GM12878 (cell line): ENCODE data around the gene TMEM179B. TPM values are rescaled to one million over a fixed set of nuclear protein-coding genes. Genes with fewer than 3 reads are reported as not detected.
A peak's percentile ranks its signal among the peaks of the same experiment; 100 is the strongest.

ENCODE experiments used
- ATF7 ChIP-seq: fragments of 450-650 bp; IDR thresholded peaks from 2 replicates; pipeline ENCODE4 v1.6.1; 2016; ENCODE audit warnings: low read depth, mild to moderate bottlenecking
- BMI1 ChIP-seq: fragments of 450-650 bp; IDR thresholded peaks from 2 replicates; pipeline ENCODE4 v1.6.1; 2016; ENCODE audit warnings: mild to moderate bottlenecking, moderate library complexity, borderline replicate concordance
- CTCF ChIP-seq, 3 experiments: IDR thresholded peaks in 2 of 3; conservative IDR thresholded peaks in 1 of 3; 2 replicates each; pipeline ENCODE4 v1.5.1; 2011; ENCODE audit warnings: low read depth in 3 of 3, low read length in 3 of 3, mild to moderate bottlenecking in 3 of 3, control low read depth in 2 of 3, moderate library complexity in 2 of 3, inconsistent platforms in 1 of 3, mixed read lengths in 1 of 3; ENCODE audit not compliant: control insufficient read depth in 2 of 3, insufficient read depth in 1 of 3; ENCODE audit errors: extremely low read depth in 1 of 3
- FOXM1 ChIP-seq: IDR thresholded peaks from 2 replicates; pipeline ENCODE4 v1.6.1; 2012; ENCODE audit warnings: low read depth, mild to moderate bottlenecking, inconsistent platforms, low read length, moderate library complexity
- HDAC2 ChIP-seq: fragments of 200-600 bp; sonication (generic); IDR thresholded peaks from 2 replicates; pipeline ENCODE4 v1.6.1; 2017
- HSF1 ChIP-seq: fragments of 150-350 bp; IDR thresholded peaks from 2 replicates; pipeline ENCODE4 v1.6.1; 2014; ENCODE audit warnings: mild to moderate bottlenecking, low read depth, low read length
- IRF5 ChIP-seq: fragments of 450-650 bp; IDR thresholded peaks from 2 replicates; pipeline ENCODE4 v1.6.1; 2017; ENCODE audit warnings: borderline replicate concordance
- MAX ChIP-seq: IDR thresholded peaks from 2 replicates; pipeline ENCODE4 v1.6.1; 2012; ENCODE audit warnings: low read depth, low read length, improper control_type of control experiment
- MEF2A ChIP-seq: IDR thresholded peaks from 2 replicates; pipeline ENCODE4 v1.6.1; 2011; ENCODE audit warnings: low read depth, mild to moderate bottlenecking, low read length, moderate library complexity; ENCODE audit not compliant: insufficient read depth
- MEF2B ChIP-seq: fragments of 450-650 bp; IDR thresholded peaks from 2 replicates; pipeline ENCODE4 v1.6.1; 2018; ENCODE audit warnings: mild to moderate bottlenecking, moderate library complexity; ENCODE audit not compliant: partially characterized antibody, poor library complexity, severe bottlenecking
- NKRF ChIP-seq: fragments of 450-650 bp; conservative IDR thresholded peaks from 2 replicates; pipeline ENCODE4 v1.6.1; 2017; ENCODE audit warnings: mild to moderate bottlenecking, moderate library complexity
- NR2F1 ChIP-seq: fragments of 450-650 bp; conservative IDR thresholded peaks from 2 replicates; pipeline ENCODE4 v1.6.1; 2017; ENCODE audit warnings: mild to moderate bottlenecking
- RAD21 ChIP-seq: IDR thresholded peaks from 2 replicates; pipeline ENCODE4 v1.6.1; 2011; ENCODE audit warnings: mild to moderate bottlenecking, low read depth, low read length, moderate library complexity; ENCODE audit not compliant: insufficient read depth
- REST ChIP-seq: IDR thresholded peaks from 2 replicates; pipeline ENCODE4 v1.6.1; 2012; ENCODE audit warnings: mild to moderate bottlenecking, low read depth, low read length
- SMARCA5 ChIP-seq: fragments of 450-650 bp; IDR thresholded peaks from 2 replicates; pipeline ENCODE4 v1.6.1; 2017; ENCODE audit warnings: mild to moderate bottlenecking
- TCF7 ChIP-seq: IDR thresholded peaks from 2 replicates; pipeline ENCODE4 v1.6.1; 2014; ENCODE audit warnings: antibody characterized with exemption, borderline replicate concordance
- ZNF274 ChIP-seq: IDR thresholded peaks from one replicate; pipeline ENCODE4 v1.8.0; 2011; ENCODE audit not compliant: insufficient read length, insufficient read depth
- ZNF622 ChIP-seq: fragments of 450-650 bp; IDR thresholded peaks from 2 replicates; pipeline ENCODE4 v1.6.1; 2017; ENCODE audit warnings: mild to moderate bottlenecking, inconsistent platforms
- ZSCAN29 ChIP-seq: fragments of 450-650 bp; IDR thresholded peaks from 2 replicates; pipeline ENCODE4 v1.6.1; 2017; ENCODE audit warnings: mild to moderate bottlenecking, moderate library complexity
- polyA plus RNA-seq, 11 experiments: library from polyadenylated mRNA; depleted of rRNA in 4 of 11; unstranded in 6 of 11; stranded (reverse) in 5 of 11; fragments of >200 nt; fragmentation: Nextera tagmentation in 4 of 11; fragmentation: Illumina TruSeq in 1 of 11; extraction: Ambion mirVana in 4 of 11; extraction: Trizol in 1 of 11; gene quantifications; 1 replicate in 1 of 11; 2 replicates in 10 of 11; pipeline versions ENCODE4 v1.2.1 to v1.2.3, GENCODE V29; 2011 to 2016; ENCODE audit warnings: inconsistent platforms in 2 of 11, missing spikeins in 2 of 11, low read depth in 1 of 11
- total RNA-seq, 4 experiments: library from RNA; depleted of rRNA in 3 of 4; stranded (reverse); fragments of >200 nt in 3 of 4; fragmentation: Illumina TruSeq in 1 of 4; extraction: Trizol in 1 of 4; gene quantifications; 2 replicates each; pipeline versions ENCODE4 v1.2.1 to v1.2.3, GENCODE V29; 2013 to 2021

Gene TMEM179B
- total and polyA plus RNA-seq, 10 of the 15 experiments (the other 5 are each of a cell fraction or from before 2014, with no cell fraction given) = 21.7 to 82.4 (median 42.0) TPM

- TF ChIP-seq FOXM1 = peak; percentile 70; the same call in 1 of the 2 replicates
- TF ChIP-seq TCF7 = no peak
- TF ChIP-seq HSF1 = no peak
- TF ChIP-seq HDAC2 = no peak
- no peak for TF ChIP-seq MEF2B
- 0 out of 2 replicates have a peak, but pooled peaks have one; percentile 53 for TF ChIP-seq ZSCAN29
- TF ChIP-seq ATF7 = peak; percentile 43; the same call in 1 of the 2 replicates
- TF ChIP-seq ZNF622 = no peak
- TF ChIP-seq NKRF = peak; percentile 86
- no peak for TF ChIP-seq MEF2A
- no peak for TF ChIP-seq ZNF274
- peak; percentile 58 for TF ChIP-seq RAD21
- TF ChIP-seq MAX = peak; percentile 60; the same call in 1 of the 2 replicates
- peak; percentile 22; the same call in 1 of the 2 replicates for TF ChIP-seq NR2F1
- TF ChIP-seq BMI1 = no peak
- 0 out of 2 replicates have a peak, but pooled peaks have one; percentile 37 for TF ChIP-seq REST
- no peak for TF ChIP-seq SMARCA5
- peak; percentile 65 to 75 (median 74) for TF ChIP-seq CTCF (IDR thresholded peaks at IDR 0.05 in 2 of 3, conservative IDR thresholded peaks at IDR 0.05 in 1 of 3; ENCODE audit: control insufficient read depth in 2 of 3, extremely low read depth in 1 of 3, insufficient read depth in 1 of 3, low read depth in 3 of 3, low read length in 3 of 3)
- TF ChIP-seq IRF5 = no peak
Measured at GRCh38 chr11:62787005-62787759, at the start of gene TMEM179B (continued).
